CD4-positive, alpha-beta T cell treated with Interleukin-6 at 100 ng/mL for 8 hours (primary cell): ENCODE measurements around the gene JSRP1.

Source experiments
- DNase-seq: peaks from one replicate; pipeline ENCODE4 v3.0.0-alpha.2; 2020; ENCODE audit warnings: mixed read lengths, low spot score

Gene JSRP1

DNA sequence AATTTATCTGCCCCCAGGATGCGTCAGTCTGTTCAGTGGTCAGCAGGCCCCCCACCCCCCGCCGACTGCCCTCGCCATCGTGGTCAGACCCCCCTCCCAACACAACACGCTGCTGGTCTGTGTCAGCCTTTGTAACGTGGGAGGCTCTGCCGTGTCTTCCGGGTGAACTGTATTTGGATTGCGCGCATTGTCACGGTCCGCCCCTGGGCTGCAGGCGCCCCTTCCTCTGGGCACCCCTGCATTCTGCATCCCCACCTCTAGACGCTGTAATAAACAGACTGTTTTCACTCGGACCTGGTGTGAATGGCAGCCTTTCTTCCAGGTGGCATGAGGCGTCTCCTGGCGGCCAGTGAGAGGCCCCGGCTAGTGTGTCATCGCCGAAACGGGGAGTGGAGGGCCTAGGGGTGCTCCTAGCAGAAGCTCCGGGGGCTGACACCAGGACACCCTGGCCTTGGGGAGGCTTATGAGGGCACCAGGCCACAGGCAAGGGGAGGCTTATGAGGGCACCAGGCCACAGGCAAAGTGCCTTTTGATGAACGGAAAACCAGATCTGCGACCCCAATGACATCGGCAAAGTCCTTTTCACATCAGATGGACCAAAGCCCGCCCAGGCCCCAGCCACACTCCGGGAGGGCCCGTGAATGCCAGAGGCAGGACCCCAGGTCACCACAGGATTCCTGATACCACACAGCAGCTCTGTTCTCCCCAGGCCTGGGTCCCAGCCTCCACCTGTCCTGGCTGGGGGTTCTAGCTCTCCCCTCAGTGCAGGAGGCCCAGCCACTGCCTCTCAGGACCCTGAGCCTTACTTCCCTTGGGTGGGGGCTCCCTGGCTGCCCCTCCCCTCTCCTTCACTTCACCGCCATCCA is 23.7 kb downstream of the JSRP1 start:
- DNase-seq = no peak

DNA sequence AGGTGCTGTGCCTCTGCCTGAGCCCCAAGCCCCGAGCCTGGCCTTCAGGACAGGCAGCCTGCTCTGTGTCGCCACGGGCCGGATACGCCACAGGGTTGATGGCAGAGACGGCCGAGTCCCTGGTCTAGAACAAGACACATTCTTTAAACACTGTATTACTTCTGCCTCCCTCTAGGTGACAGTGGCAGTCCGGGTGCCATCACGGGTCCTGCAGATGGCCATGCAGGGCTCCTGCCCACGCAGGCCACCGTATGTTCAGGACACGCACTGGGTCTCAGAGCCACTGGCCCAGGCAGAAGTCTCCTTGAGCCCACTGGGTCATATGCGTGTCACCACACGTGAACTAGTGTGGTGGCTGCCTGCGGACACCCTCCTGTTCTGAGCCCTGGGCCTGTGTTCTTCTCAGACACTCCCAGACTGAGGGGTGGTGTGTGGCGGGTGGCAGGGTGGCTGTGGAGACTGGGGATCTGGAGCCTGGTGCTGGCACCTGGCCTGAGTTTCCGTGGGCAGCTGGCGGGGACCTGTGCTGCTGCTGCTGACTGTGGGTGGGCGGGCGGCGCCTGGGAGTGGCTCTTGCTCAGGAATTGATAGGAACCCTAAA is 24.5 kb downstream of the JSRP1 start:
- DNase-seq = no peak

DNA sequence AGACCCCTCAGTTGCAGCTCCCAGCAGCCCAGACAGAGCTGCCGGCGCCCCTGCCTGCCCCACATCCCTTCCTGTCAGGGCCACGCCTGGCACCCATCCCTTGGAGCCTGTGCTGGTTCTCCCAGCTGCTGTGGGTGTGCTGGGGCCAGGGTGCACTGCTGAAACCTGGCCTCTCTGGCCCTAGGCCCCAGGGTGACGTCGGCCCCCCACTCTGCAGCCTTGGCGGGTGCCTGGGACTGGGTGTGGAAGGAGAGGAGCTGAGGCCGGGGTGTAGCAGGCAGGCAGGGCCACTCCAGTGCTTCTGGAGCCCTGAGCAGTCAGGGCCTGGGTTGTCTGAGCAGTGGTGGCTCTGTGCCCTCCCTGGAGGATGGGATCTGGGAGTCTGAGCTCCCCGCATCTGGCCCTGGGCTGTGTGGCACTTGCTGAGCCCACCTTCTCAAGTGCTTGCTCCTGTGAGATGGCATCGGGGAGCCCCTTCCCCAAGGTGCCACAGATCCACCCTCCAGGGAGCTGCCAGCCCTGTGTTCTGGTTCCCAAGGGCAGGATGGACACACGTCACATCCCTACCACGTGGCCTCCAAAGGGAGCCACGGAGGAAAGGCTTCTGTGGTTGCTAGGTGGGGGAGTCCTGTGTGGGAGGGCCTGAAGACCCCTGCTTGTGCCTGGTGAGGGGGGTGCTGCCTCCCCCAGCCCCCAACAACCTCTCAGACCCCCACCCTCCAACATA is 25.2 kb downstream of the JSRP1 start:
- no peak for DNase-seq

DNA sequence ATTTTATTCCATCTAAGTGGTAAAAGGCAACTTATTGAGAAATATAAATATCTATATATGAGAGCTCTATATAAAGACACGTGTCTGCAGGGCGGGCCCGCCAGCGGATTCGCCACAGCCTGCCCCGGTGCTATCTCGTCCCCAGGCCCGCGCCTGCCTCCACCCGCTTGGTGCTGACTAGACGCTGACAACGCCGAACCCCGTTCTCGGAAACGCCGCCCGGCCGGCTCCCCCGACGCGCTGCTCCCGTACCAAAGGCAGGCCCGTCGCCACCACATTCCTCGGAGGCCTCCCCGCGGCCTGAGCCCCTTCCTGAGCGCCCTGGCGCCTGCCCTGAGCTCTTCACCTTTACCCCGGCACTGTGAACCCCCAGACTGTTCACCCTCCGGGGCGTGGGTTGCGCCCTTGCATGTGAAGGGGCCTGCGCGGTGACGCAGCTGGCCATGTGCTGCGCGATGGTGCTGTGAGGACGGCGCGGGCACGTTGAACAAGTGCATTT is 26.1 kb downstream of the JSRP1 start:
- DNase-seq = no peak

DNA sequence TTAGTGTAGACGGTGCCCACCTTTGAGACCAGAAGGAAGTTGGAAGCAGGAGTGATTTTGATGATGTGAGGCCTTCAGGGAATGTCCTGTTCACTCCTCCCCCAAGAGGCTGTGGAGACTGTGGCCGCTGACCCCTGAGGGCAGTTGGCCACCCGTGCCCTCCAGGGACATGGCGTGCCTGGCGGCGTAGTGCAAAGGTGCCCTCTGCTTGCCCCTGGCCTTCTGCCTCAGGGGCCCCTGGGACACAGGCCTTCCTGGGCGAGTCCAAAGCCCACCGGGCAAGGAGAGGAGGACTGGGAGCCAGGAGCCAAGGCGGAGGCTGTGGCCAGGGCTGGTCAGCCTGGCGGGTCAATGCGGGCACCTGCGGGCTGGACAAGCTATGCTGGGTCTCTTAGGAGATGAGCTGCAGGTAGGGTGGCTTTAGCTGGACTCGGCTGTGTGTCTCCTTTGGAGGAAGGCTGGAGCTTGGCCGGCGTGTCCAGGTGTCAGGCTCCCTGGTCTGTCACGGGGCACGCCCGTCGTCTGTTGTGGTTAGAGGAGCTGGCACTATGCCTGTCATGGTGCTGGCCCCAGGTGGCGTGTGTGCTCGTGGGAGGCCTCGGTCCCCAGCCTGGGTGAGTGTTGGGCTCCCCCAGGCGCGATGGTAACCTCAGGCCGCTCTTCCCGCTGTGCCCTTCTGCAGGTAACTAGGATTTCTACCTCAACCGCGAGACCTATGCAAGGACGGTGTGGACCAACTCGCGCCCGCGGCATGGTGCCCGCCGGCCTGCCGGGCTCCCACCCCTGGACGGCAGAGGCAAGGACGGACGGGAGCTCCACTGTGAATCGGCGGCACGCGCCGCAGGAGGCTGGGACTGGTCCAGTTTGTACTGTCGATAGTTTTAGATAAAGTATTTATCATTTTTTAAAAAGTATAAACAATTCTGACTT is 26.8 kb downstream of the JSRP1 start:
- no peak for DNase-seq

DNA sequence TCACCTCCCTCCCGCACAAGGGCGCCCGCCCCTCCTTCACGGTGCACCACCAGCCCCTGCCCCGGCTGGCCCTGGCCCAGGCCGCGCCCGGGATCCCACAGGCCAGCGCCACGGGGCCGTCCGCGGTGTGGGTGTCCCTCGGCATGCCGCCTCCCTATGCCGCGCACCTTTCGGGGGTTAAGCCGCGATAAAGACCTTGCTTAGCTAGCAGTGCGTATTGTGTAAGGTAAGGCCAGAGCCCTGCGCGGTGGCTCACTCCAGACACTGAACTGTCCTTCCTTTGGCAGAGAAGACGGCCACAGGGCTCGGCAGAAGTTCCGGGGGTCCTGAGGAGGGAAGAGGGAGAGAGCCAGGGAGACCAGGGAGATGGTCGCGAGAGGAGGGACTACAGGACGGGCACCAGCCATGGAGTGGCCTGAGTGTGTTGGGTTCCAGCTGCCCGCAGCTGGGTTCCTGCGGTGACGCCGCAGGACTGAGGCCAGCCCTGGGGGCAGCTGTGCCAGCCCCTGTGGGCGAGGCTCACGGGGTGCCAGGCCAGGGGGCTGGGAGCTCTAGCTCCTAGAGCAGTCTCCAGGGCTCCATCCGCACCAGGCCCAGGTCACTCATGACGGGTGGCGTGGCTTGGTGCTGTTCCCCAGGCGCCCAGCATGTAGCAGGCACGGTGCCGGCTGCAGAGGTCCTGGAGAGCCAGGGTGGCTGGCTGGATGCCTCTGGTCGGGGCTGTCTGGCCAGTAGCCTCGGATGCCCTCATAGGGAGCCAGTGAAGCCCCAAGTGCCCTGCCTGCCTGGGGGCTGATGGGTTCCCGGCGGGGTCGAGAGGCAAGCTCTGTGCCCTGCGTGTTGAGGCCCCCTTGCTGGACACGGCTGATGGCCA is 27.8 kb downstream of the JSRP1 start:
- DNase-seq = no peak

DNA sequence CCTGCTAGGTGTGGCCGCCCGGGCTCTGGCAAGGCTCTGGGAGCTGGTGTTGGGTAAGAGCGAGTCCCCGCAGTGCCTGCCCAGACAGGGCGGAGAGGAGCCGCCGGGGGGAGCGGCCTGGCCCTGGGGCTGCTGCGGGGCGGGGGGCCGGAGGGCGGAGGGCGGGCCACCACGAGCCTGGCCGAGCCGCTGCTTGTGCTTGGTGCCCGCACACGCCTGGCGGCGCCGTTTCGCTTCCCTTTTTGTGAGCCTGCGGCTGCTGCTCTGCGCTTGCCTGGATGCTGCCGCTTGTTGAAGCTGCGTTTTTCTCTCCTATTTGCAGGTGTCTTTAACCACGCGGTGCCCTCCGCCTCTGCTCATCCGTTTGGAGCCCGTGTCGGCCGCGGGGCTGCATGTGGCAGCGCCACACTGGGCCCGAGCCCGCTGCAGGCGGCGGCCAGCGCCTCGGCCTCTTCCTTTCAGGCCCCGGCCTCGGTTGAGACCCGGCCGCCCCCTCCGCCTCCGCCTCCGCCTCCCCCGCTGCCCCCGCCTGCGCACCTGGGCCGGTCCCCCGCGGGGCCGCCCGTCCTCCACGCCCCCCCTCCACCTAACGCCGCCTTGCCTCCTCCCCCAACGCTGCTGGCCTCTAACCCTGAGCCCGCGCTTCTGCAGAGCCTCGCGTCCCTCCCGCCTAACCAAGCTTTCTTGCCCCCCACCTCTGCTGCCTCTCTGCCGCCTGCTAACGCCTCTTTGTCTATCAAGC is 28.6 kb downstream of the JSRP1 start:
- DNase-seq = no peak

DNA sequence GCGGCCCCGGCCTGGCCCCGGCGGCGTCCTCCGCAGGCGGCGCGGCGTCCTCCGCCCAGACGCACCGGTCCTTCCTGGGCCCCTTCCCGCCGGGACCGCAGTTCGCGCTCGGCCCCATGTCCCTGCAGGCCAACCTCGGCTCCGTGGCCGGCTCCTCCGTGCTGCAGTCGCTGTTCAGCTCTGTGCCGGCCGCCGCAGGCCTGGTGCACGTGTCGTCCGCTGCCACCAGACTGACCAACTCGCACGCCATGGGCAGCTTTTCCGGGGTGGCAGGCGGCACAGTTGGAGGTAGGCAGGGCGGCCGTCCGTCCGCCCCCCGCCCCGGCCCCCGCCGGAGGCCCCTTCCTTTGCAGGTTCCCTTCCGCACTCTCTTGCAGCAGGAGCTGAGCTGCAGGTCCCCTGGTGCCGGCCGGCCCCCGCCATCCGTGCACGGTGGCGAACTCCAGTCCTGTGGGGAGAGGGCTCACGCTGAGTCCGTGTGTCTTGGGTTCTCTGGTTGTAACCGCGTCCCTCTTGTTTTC is 29.3 kb downstream of the JSRP1 start:
- DNase-seq = no peak

DNA sequence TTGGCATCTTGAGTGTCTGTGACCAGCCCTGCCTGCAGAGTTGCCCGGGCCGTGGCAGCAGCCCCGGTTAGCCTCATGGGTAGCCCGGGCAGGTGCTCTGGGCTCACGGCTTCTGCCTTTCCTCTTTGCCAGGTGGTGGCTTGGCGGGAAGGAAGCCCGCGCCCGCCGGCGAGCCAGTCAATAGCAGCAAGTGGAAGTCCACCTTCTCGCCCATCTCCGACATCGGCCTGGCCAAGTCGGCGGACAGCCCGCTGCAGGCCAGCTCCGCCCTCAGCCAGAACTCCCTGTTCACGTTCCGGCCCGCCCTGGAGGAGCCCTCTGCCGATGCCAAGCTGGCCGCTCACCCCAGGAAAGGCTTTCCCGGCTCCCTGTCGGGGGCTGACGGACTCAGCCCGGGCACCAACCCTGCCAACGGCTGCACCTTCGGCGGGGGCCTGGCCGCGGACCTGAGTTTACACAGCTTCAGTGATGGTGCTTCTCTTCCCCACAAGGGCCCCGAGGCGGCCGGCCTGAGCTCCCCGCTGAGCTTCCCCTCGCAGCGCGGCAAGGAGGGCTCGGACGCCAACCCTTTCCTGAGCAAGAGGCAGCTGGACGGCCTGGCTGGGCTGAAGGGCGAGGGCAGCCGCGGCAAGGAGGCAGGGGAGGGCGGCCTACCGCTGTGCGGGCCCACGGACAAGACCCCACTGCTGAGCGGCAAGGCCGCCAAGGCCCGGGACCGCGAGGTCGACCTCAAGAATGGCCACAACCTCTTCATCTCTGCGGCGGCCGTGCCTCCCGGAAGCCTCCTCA is 30.0 kb downstream of the JSRP1 start:
- no peak for DNase-seq

DNA sequence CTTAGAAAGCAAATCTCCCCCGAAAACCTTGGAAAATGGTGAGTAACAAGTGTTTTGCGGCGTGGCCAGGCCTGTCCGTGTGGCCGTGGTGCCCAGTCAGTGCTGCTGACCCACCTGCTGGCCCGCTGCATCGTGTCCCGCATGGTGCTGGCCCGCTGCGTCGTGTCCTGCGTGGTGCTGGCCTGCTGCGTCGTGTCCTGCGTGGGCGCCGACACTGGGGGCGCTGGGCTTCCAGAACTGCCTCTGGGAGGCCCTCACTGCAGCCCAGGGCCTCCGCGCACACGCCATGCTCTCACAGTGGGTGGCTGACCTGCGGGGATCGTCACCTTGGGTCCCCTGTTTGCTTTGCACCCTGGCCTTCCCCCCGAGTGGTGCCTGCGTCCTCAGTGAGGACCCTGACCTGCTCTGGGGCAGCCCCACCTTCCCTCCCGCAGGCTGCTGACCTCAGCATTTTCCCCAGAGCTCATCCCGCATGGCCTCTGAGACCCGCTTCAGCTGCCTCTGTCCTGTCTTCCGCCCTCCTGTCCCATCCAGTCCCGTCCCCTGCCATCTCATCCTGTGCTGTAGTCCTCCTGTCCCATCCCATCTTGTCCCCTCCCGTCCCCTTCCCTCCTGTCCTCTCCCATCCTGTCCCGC is 30.7 kb downstream of the JSRP1 start:
- DNase-seq = no peak

DNA sequence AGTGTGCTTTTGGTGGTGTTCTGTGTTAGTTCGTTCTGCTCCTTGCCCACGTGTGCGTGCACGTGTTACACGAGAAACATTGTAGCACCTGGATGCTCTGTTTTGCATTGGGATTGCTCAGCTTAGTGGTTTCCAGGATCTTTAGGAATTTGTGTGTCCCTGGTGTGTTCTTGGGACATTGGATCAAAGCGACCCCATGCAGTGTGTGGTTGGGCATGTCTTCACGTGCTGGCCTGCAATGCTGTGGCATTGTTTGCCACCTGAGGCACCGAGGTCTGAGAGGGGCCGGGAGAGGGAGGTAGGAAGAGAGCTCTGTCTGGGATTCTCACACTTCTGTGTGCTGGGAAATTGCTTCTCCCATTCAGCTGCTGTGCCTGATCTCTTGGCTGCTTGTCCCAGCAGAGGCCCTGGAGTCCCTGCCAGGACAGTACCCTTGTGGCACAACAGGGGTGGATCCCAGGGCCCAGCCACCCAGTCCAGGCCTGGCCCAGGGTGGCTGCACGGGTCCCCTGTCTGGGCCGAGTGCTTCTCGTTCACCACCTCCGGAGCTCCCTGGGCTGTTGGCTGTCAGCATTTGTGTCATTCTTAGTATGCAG is 31.4 kb downstream of the JSRP1 start:
- DNase-seq = no peak

DNA sequence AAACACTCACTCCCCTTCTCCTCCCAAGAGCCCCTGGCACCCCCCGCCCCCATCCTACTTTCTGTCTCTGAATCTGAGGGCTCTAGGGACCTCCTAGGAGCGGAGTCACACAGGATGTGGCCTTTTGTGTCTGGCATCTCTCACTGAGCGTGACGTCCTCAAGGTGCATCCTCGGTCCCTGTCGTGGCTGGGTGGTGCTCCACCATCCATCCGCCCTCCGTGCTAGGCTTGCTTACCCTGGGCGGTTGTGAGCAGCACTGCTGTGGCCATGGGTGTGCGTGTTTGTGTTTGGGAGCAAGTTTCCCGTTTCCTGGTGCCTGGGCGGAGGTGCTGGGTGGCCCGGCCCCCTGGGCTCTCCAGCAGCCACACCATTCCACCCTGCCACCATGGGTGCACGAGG is 32.3 kb downstream of the JSRP1 start:
- no peak for DNase-seq

DNA sequence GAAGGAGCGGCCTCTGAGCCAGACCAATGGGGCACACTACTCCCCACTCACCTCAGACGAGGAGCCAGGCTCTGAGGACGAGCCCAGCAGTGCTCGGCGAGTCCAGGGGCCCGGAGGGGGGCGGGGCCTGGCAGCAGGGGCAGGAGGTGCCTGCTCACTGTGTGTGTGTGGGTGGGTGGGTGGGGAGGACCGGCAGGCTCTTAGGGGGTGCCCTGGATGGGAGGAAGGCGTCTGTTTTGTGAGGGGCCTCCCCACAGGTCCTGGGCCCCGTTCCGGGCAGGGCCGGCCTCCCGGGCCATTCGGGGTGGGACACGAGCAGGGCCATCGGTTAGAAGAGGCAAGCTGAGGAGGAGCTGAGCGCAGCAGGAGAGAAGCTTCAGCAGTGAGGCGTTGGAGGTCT is 32.8 kb downstream of the JSRP1 start:
- no peak for DNase-seq

DNA sequence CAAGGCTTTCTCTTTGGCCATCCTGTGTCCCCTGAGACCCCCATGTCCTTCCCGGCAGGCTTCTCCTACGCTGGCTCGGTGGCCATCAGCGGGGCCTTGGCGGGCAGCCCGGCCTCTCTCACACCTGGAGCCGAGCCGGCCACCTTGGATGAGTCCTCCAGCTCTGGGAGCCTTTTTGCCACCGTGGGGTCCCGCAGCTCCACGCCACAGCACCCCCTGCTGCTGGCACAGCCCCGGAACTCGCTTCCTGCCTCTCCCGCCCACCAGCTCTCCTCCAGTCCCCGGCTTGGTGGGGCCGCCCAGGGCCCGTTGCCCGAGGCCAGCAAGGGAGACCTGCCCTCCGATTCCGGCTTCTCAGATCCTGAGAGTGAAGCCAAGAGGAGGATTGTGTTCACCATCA is 34.3 kb downstream of the JSRP1 start:
- no peak for DNase-seq

DNA sequence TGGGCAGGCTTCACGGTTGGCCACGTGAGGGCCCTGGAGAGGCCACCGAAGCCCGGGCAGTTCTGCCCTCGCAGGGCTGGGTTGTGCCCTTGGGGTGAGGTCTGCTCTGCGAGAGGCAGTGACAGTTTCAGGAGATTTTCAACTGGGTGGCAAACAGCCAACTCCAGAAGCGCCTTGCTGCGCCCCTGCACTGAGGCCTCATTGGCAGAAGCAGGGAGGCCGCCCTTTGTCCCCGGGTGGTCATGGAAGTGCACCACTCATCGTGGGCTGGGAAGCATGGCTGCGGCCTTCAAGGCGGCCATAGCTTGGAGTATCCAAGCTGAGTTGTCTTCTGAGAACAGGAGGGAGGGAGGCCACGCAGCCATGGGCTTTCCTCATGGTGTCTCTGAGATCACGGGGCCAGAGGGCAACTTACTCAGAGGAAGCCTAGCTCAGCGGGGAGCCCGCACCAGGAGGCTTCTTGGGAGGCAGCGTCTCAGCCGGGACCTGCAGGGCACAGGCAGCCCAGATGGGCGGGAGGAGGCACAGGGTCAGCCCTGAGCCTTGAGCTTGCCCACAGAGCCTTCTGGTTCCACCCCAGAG is 34.9 kb downstream of the JSRP1 start:
- no peak for DNase-seq

DNA sequence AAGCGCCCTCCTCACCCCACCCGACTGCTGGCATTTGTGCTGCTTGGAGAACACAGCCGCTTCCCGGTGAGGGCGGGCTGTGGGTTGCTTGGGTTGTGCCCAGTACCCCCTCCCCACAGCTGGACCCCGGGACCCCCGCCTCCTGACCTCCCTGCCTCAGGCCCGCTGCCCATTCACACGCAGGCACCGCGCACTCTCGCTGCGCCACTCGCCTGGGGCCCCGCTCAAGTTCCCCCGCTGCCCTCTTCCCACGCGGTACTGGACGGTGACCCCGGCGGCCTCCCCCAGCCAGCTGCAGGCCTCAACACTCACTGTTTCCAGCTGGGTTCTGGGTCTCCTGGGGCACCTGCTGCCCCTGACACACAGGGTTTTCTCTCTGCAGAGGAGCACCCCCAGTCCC is 36.5 kb downstream of the JSRP1 start:
- DNase-seq = no peak

DNA sequence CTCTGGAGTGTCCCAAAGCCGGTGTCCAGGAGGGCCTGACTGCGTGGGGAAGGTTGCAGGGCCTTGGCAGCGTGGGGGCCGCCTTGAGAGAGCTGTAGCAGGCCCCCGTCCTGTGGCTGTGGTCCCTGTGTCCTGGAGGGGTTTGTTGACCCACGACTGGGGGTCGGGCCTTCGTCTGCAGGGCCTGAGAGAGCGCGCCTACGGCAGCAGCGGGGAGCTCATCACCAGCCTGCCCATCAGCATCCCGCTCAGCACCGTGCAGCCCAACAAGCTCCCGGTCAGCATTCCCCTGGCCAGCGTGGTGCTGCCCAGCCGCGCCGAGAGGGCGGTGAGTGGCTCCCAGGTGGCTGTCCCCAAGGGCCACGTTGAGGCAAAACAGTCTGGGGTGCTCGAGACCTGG is 38.6 kb downstream of the JSRP1 start:
- no peak for DNase-seq
